ENCODE data around the gene F12.

GRCh38 chr5:177382423-177383029, 26.8 kb downstream of the F12 start:
- TF ChIP-seq CTCF (IDR thresholded peaks at IDR 0.05) = peak in 1 of 6 experiments; percentile 11
- no peak for TF ChIP-seq POLR2A (IDR thresholded peaks at IDR 0.05)
